Raji (cell line): ENCODE results near the gene RPS2.
A peak's percentile ranks its signal among the peaks of the same experiment; 100 is the strongest.

ENCODE experiments used
- POLR2A ChIP-seq: IDR thresholded peaks from 2 replicates; pipeline ENCODE4 v1.6.1; 2011; ENCODE audit warnings: low read depth, low read length, control low read depth; ENCODE audit not compliant: insufficient read depth

The RPS2 gene

GRCh38 chr16:2002406-2003230, 38.0 kb upstream of the RPS2 start:
- no peak for TF ChIP-seq POLR2A

- TF ChIP-seq POLR2A: no peak
These were observed 37.1 kb upstream of the RPS2 start for GRCh38 chr16:2001456-2002355.

- no peak for TF ChIP-seq POLR2A
These were observed 36.4 kb upstream of the RPS2 start for GRCh38 chr16:2001035-2001434.

GRCh38 chr16:1999866-2000514, 35.4 kb upstream of the RPS2 start:
- no peak for TF ChIP-seq POLR2A

- TF ChIP-seq POLR2A: no peak
These were observed 34.5 kb upstream of the RPS2 start for GRCh38 chr16:1998852-1999801.

- no peak for TF ChIP-seq POLR2A
These were observed 33.8 kb upstream of the RPS2 start for GRCh38 chr16:1998360-1998835.

- TF ChIP-seq POLR2A: no peak
These were observed 33.1 kb upstream of the RPS2 start for GRCh38 chr16:1997494-1998359.

GRCh38 chr16:1993731-1994131, 29.1 kb upstream of the RPS2 start:
- peak; percentile 25; the same call in 1 of the 2 replicates for TF ChIP-seq POLR2A

GRCh38 chr16:1992704-1993317, 28.2 kb upstream of the RPS2 start:
- TF ChIP-seq POLR2A: no peak

GRCh38 chr16:1991948-1992703, 27.5 kb upstream of the RPS2 start:
- TF ChIP-seq POLR2A: peak; percentile 63

- TF ChIP-seq POLR2A: no peak
These were observed 26.9 kb upstream of the RPS2 start for GRCh38 chr16:1991588-1991947.

- peak; percentile 74 for TF ChIP-seq POLR2A
These were observed 26.5 kb upstream of the RPS2 start for GRCh38 chr16:1991135-1991551.

- peak; percentile 59 for TF ChIP-seq POLR2A
These were observed 25.9 kb upstream of the RPS2 start for GRCh38 chr16:1990351-1991134.
